ENCODE measurements around the gene CUTA.

Gene CUTA

DNA sequence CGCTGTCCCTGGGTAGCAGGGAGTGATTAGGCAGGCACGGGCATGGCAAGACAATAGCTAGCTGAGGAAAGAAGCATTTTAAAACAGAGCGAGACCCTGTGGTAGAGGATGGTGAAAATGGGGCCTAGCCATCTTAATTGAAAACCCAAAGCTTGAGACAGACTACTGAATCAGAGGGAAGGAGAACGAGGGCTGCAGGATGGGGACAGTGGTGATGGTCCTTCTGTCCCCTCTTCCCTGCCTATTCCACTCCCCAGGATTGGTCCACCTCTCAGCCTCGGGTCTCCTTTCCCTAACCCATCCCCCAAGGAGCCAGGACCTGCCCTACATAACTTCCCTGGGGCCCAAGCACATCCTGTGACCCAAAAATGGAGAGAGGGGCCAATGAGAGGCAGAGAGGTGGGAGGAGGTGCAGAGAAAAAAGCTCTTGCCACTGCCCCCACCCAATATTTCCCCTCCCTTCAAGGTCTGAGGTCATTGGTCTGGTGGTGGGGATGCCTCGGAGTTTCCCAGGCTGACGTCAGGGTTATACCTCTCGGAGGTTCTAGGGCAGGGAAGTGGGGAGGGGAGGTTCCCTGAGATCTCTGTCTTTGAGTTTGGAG, 884 bp upstream of the CUTA start:
- H3K4me3 ChIP-seq (ENCODE audit: low read depth in 1 of 2, low read length in 2 of 2), result peak overlapping the region; percentile 66 to 77
- no peaks in the 10 kb centered on the region for H3K9me3 ChIP-seq (ENCODE audit: control insufficient read depth in 1 of 2, low read length in 2 of 2)
- H3K4me1 ChIP-seq (ENCODE audit: control insufficient read depth in 1 of 2, insufficient read depth in 2 of 2, low read length in 2 of 2), result peaks cover 19 to 47% of the 10 kb centered on the region in 2 donors
- H3K36me3 ChIP-seq (ENCODE audit: control insufficient read depth in 1 of 2, insufficient read depth in 2 of 2, low read length in 2 of 2), result peaks cover 13 to 35% of the 10 kb centered on the region in 2 donors
- H3K27me3 ChIP-seq (ENCODE audit: low read depth, low read length), result no peaks in the 10 kb centered on the region
- H3K27ac ChIP-seq (ENCODE audit: low read length), result peak overlapping the region; percentile 98

DNA sequence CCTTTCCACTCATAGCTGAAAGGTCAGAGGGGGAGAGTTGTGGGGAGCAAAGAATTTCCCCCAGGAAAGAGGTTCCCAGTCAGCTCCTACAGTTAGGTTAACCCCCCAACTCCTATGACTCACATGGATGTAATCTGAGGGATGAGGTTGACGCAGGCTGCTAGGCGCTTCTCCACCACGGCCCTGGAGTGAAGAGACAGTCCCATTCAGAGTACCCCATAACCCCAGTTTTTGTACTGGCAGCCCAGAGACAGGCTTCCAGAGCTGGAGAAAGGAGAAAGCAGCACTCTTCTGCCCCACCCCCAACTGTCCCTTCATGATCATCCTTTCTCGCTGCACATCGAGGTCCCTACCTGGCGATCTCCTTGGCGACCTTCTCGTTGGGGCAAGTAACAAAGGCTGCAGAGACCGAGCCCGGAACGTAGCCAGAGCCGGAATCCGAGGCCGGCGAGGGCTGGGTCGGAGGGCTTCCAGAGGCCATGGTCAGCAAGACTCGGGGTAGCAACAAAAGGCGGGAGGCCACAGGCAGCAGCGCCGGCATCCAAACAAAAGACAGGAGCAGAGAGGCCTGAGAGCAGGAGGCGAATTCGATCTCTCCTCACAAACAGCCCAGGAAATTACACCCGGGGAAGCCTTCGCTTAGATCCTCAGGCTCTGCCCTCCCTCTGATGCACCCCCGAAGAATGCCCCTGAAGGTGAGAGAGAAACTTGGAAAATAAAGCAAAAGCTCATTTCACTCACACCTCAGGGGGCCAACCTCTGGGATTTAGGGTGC, 592 bp downstream of the CUTA start:
- Histone ChIP-seq H3K27me3 (ENCODE audit: low read depth, low read length) (no peaks in the 10 kb centered on the region), H3K9me3 (ENCODE audit: control insufficient read depth in 1 of 2, low read length in 2 of 2) (no peaks in the 10 kb centered on the region), H3K36me3 (ENCODE audit: control insufficient read depth in 1 of 2, insufficient read depth in 2 of 2, low read length in 2 of 2) (peaks cover 27 to 50% of the 10 kb centered on the region in 2 donors), H3K4me3 (ENCODE audit: low read depth in 1 of 2, low read length in 2 of 2) (peak overlapping the region; percentile 77 to 79), H3K4me1 (ENCODE audit: control insufficient read depth in 1 of 2, insufficient read depth in 2 of 2, low read length in 2 of 2) (peaks cover 22 to 55% of the 10 kb centered on the region in 2 donors), H3K27ac (ENCODE audit: low read length) (peak overlapping the region; percentile 84)

DNA sequence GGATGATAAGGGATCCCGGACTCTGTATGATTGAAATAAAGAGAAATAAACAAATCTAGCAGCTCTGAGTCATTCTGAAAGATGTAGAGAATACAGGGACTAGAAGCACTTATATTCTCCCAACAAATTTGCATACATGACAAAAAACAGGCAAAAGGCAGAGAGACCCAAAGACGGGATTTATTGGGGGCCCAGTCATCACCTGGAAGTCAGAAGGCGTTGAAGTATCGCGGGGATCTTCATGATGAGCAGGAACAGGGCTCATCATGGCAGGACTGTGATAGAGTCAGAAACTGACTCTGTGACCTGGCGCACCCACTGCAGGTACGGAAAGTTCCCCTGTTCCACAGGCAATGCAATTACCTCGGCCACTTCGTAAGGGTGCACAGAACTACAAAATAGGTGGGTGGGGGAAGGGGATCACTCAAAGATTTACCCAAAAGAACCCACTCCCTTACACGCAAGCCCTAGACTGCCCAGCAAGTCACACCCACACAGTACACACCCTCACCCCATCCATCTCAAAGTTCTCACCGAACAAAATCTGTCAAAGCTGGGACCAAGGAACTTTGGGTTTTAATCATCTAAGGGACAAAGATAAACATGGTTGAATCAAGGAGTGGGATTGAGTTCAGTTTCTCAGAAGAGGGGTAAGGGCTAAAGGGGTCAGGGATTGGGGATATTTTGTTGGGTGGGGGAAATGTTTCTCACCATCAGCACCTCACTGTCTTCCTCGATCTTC, 1.4 kb downstream of the CUTA start:
- H3K36me3 ChIP-seq (ENCODE audit: control insufficient read depth in 1 of 2, insufficient read depth in 2 of 2, low read length in 2 of 2), result peaks cover 30 to 52% of the 10 kb centered on the region in 2 donors
- no peaks in the 10 kb centered on the region for H3K27me3 ChIP-seq (ENCODE audit: low read depth, low read length)
- H3K4me1 ChIP-seq (ENCODE audit: control insufficient read depth in 1 of 2, insufficient read depth in 2 of 2, low read length in 2 of 2), result peaks cover 22 to 62% of the 10 kb centered on the region in 2 donors
- H3K27ac ChIP-seq (ENCODE audit: low read length), result peak overlapping the region; percentile 84
- no peaks in the 10 kb centered on the region for H3K9me3 ChIP-seq (ENCODE audit: control insufficient read depth in 1 of 2, low read length in 2 of 2)
- peak overlapping the region; percentile 77 to 79 for H3K4me3 ChIP-seq (ENCODE audit: low read depth in 1 of 2, low read length in 2 of 2)

DNA sequence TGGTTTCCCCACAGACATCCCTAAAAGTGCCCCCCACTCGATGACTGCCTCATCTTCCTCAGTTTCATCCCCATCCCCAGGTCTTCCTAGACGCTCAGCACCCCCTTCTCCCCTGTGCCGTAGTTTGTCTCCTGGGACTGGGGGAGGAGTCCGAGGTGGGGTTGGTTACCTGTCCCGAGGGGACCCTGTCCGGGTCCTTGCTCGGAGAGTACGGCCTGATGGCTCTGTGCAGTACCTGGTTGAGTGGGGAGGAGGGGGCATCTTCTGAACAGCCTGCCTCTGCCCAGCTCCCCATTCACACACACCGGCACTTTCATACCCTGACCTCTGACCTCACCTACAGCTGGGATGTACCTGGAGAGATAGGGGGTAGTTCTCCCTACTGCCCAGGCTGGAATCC, 2.1 kb downstream of the CUTA start:
- peak overlapping the region; percentile 84 for H3K27ac ChIP-seq (ENCODE audit: low read length)
- peaks cover 22 to 57% of the 10 kb centered on the region in 2 donors for H3K4me1 ChIP-seq (ENCODE audit: control insufficient read depth in 1 of 2, insufficient read depth in 2 of 2, low read length in 2 of 2)
- H3K4me3 ChIP-seq (ENCODE audit: low read depth in 1 of 2, low read length in 2 of 2), result no peak overlapping the region
- peaks cover 30 to 52% of the 10 kb centered on the region in 2 donors for H3K36me3 ChIP-seq (ENCODE audit: control insufficient read depth in 1 of 2, insufficient read depth in 2 of 2, low read length in 2 of 2)
- H3K9me3 ChIP-seq (ENCODE audit: control insufficient read depth in 1 of 2, low read length in 2 of 2), result no peaks in the 10 kb centered on the region
- H3K27me3 ChIP-seq (ENCODE audit: low read depth, low read length), result no peaks in the 10 kb centered on the region

DNA sequence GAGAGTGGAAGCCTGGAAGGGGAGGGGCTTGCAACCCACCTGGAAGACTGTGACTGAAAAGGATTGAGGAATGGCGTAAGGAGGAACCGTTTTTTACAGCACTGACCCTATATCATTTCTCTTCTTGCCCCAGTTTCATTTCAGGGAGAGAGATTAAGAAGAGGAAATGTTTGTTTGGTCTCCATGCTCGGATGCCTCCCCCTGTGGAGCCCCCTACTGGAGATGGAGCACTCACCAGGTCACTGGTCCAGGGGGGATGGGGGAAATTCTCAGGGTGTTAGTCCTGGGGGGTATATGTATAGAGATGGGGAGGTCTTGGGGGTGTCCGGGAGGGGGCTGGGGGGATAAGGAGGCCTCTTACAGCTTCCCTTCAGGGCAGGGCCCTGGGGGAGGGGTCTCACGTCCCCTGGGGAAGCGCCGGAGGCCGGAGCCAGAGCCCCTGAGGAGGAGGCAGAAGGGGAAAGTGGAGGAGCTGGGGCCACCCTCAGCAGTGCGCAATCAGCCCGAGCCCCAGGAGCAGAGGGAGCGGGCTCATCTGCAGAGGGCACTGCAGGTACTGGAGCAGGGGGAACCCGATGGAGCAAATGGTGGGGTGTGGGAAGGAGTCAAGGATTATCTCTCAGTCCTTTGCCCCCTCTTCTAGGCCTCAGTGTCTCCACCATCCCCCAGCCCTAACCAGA, 3.2 kb downstream of the CUTA start:
- no peaks in the 10 kb centered on the region for H3K27me3 ChIP-seq (ENCODE audit: low read depth, low read length)
- no peak overlapping the region for H3K4me3 ChIP-seq (ENCODE audit: low read depth in 1 of 2, low read length in 2 of 2)
- H3K9me3 ChIP-seq (ENCODE audit: control insufficient read depth in 1 of 2, low read length in 2 of 2), result no peaks in the 10 kb centered on the region
- H3K27ac ChIP-seq (ENCODE audit: low read length), result no peak overlapping the region
- H3K36me3 ChIP-seq (ENCODE audit: control insufficient read depth in 1 of 2, insufficient read depth in 2 of 2, low read length in 2 of 2), result peaks cover 30 to 52% of the 10 kb centered on the region in 2 donors
- peaks cover 22 to 57% of the 10 kb centered on the region in 2 donors for H3K4me1 ChIP-seq (ENCODE audit: control insufficient read depth in 1 of 2, insufficient read depth in 2 of 2, low read length in 2 of 2)

DNA sequence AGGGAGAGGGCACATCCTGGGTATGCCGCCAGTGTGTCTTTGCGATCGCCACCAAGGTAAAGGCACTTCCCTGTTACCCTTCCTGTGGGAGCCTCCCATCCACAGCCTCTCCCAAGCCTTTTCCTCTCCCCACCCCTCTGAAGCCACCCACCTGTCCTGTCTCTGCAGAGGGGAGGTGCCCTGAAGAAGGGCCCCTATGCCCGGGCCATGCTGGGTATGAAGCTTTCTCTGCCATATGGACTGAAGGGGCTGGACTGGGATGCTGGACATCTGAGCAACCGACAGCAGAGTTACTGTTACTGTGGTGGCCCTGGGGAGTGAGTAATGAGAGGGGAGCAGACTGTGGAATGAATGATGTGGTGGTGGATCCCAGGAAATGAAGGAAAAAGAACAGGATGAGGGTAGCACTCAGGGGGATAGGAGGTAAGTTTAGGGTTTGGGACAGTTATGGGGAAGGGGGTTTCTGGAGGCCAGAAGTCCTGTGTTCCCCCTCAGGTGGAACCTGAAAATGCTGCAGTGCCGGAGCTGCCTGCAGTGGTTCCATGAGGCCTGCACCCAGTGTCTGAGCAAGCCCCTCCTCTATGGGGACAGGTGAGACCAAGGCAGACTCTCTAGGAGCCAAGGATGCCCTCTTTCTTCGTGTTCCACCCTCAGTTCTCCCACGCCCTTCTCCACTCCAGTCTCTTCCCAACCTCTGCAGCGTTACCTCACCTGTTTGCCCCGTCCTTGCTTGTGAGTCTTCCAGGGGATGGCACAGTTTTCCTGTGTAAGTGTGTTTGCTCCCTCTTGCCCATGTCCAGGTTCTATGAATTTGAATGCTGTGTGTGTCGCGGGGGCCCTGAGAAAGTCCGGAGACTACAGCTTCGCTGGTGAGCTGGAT, 4.4 kb downstream of the CUTA start:
- H3K4me3 ChIP-seq (ENCODE audit: low read depth in 1 of 2, low read length in 2 of 2), result no peak overlapping the region
- H3K27me3 ChIP-seq (ENCODE audit: low read depth, low read length), result no peaks in the 10 kb centered on the region
- peaks cover 12 to 46% of the 10 kb centered on the region in 2 donors for H3K4me1 ChIP-seq (ENCODE audit: control insufficient read depth in 1 of 2, insufficient read depth in 2 of 2, low read length in 2 of 2)
- H3K36me3 ChIP-seq (ENCODE audit: control insufficient read depth in 1 of 2, insufficient read depth in 2 of 2, low read length in 2 of 2), result peaks cover 30 to 52% of the 10 kb centered on the region in 2 donors
- H3K27ac ChIP-seq (ENCODE audit: low read length), result no peak overlapping the region
- no peaks in the 10 kb centered on the region for H3K9me3 ChIP-seq (ENCODE audit: control insufficient read depth in 1 of 2, low read length in 2 of 2)

DNA sequence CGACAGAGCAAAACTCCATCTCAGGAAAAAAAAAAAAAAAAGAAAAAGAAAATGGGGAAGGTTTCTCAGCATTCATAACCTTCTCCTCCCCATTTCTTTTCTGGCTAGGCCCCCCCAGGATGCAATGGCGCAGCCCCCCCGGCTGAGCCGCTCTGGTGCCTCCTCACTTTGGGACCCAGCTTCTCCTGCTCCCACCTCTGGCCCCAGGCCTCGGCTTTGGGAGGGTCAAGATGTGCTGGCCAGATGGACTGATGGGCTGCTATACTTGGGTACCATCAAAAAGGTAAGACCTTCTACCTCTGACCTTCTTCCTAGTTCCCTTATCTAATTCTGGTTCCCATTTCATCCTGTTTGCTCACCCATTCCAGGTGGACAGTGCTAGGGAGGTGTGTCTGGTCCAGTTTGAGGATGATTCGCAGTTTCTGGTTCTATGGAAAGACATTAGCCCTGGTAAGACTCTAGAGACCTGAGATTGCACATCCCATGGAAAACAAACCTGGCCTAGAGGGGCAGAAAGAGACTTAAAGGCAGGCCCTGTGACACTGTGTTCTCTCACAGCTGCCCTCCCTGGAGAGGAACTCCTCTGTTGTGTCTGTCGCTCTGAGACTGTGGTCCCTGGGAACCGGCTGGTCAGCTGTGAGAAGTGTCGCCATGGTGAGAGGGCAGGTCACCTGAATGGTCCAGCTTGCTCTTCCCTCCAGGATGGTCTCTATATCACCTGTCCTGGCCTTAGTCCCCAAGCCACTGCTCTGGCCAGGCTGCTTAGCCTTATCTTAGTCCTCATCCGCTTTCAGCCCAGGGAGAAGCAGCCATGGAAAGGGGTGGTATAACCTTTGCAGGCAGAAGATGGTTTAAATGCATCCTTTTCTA, 5.5 kb downstream of the CUTA start:
- H3K4me1 ChIP-seq (ENCODE audit: control insufficient read depth in 1 of 2, insufficient read depth in 2 of 2, low read length in 2 of 2), result peaks cover 11 to 43% of the 10 kb centered on the region in 2 donors
- H3K27ac ChIP-seq (ENCODE audit: low read length), result no peak overlapping the region
- H3K36me3 ChIP-seq (ENCODE audit: control insufficient read depth in 1 of 2, insufficient read depth in 2 of 2, low read length in 2 of 2), result peaks cover 30 to 50% of the 10 kb centered on the region in 2 donors
- H3K27me3 ChIP-seq (ENCODE audit: low read depth, low read length), result no peaks in the 10 kb centered on the region
- H3K4me3 ChIP-seq (ENCODE audit: low read depth in 1 of 2, low read length in 2 of 2), result peak overlapping the region in 1 of 2 donors; percentile 88
- no peaks in the 10 kb centered on the region for H3K9me3 ChIP-seq (ENCODE audit: control insufficient read depth in 1 of 2, low read length in 2 of 2)

DNA sequence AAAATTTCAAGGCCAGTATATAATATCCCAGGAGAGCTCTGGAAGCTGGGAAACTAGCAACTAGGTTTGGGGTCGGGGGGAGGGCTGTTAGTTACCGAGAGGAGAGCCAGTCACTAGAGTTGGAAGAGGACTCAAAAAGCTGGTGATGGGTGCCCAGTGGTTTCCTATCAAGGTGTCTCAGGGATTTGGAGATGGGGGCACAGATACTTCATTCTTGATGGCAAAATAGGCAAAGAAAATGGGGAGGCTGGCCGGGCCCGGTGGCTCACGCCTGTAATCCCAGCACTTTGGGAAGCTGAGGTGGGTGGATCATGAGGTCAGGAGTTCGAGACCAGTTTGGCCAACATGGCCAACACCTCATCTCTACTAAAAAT, 6.3 kb downstream of the CUTA start:
- Histone ChIP-seq H3K27me3 (ENCODE audit: low read depth, low read length) (no peaks in the 10 kb centered on the region), H3K27ac (ENCODE audit: low read length) (peak overlapping the region; percentile 85), H3K36me3 (ENCODE audit: control insufficient read depth in 1 of 2, insufficient read depth in 2 of 2, low read length in 2 of 2) (peaks cover 30 to 44% of the 10 kb centered on the region in 2 donors), H3K9me3 (ENCODE audit: control insufficient read depth in 1 of 2, low read length in 2 of 2) (no peaks in the 10 kb centered on the region), H3K4me1 (ENCODE audit: control insufficient read depth in 1 of 2, insufficient read depth in 2 of 2, low read length in 2 of 2) (peaks cover 7 to 36% of the 10 kb centered on the region in 2 donors), H3K4me3 (ENCODE audit: low read depth in 1 of 2, low read length in 2 of 2) (peak overlapping the region; percentile 88)

DNA sequence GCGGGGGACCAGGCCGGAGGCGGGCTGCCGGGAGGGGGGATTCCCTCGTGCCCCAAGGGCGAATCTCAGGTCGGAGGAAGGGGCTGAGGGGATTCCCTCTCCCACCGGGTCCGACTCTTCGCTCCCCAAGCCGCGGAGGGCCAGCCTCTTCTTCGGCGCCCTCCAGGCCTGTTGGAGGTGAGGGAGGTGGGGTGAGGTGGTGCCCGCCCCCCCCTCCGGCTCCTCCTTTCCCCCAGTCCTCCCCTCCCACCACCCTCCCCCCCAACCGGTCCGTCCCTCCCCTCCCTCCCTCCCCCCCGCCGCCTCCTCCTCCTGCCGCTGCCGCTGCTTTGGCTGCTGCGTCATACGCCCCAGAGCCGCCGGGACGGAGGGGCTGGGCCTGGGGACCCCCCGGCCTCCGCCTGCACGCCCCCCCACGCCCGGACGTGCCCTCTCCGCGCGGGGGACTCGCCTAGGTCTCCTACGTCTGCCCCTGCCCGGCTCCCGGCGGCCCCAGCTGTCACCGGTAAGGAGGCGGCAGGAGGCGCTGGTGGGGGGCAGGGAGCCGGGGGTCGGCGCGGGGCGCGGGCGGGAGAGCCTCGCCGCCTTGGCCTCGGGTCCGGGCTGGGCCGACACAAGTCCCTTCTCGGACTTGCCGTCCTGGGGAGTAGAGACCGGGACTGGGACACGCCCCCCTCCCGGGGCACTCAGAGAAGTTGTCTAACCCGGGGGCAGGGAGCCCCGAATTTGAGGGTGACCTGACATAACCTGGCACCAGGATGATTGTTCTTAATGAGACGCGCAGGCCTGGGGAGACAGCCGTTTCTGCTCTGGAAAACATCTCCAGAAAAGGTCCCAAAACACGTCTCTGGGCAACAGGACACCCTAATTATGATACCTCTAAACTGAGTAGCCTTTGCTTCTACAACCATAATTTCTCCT, 6.9 kb downstream of the CUTA start, which contains the start of gene PHF1:
PHF1 (plus strand) TSS at position 304 of the 921 bp plus-strand sequence. CDS start 1,250 bp downstream, outside the sequence.
- Histone ChIP-seq H3K4me1 (ENCODE audit: control insufficient read depth in 1 of 2, insufficient read depth in 2 of 2, low read length in 2 of 2) (peaks cover 3 to 29% of the 10 kb centered on the region in 2 donors), H3K27me3 (ENCODE audit: low read depth, low read length) (no peaks in the 10 kb centered on the region), H3K9me3 (ENCODE audit: control insufficient read depth in 1 of 2, low read length in 2 of 2) (no peaks in the 10 kb centered on the region), H3K27ac (ENCODE audit: low read length) (peak within 1 kb of the TSS; percentile 85), H3K36me3 (ENCODE audit: control insufficient read depth in 1 of 2, insufficient read depth in 2 of 2, low read length in 2 of 2) (peaks cover 29 to 39% of the 10 kb centered on the region in 2 donors), H3K4me3 (ENCODE audit: low read depth in 1 of 2, low read length in 2 of 2) (peak within 1 kb of the TSS; percentile 88)

Data from muscle layer of duodenum (tissue), 2 donors.